Measurements from ENCODE around the gene LRPAP1. TPM values are rescaled to one million over a fixed set of nuclear protein-coding genes. Genes with fewer than 3 reads are reported as not detected.
"Not testable (repeated sequence)": the region's sequence is repeated elsewhere in the genome, so short reads cannot be mapped to it uniquely, and the experiment has no call there.

LRPAP1 gene
- total RNA-seq, 1 experiment from 2014 or later = 171 TPM

DNA sequence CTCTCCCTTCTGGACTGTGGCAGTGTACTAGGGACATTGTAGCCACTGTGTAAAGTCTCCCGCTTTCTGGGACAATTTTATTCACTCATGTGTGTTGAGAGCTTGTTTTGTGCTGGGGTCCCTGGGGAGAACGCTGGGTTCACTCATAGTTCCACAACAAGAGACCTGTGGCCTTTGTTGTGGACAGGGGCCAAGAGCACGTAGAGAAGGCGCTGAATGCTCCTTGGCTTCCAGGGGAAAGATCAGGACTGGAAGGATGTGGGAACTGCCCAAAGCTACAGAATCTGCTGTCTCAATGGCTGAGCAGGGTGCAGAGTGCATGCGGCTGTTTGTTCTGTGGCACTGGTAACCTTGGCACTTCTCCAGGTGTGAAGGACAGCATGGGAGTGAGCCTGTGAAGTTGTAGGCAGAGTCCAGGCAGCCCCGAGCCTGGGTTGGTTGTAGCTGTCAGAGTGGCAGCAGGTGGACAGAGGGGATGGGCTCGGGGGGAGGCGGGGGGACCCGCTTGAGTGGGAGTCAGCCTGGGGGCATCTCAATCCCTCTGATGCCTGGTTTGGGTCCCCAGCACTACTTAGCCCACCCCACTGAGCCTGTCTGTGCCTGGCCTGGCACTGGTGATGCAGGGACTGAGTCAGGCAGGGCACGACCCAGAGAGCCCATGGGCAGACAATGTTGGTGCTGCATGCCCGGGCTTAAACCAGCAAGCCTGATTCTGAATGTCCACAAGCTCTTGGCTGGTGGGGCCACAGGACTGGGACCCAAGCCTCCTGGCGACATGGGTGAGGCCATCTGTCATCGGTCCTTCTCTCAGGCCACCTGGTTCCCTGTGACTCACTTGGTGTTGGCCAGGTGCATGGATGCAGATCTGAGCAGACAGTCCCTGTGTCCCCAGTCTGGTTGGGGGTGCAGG is 27.4 kb upstream of the LRPAP1 start:
- H3K9me3 ChIP-seq (ENCODE audit: low read depth, low read length, poor library complexity, severe bottlenecking); DNase-seq (ENCODE audit: low spot score); intact Hi-C loops (cut with micrococcal nuclease; ENCODE audit: unreplicated experiment); CTCF ChIA-PET; POLR2A ChIA-PET (ENCODE audit: low non-redundant PET); H3K27me3 ChIP-seq (replicated peaks; ENCODE audit: insufficient read depth, low read depth, low read length, poor library complexity); H3K4me1 ChIP-seq (ENCODE audit: insufficient read depth, low read length, poor library complexity, severe bottlenecking); H3K27ac ChIP-seq (ENCODE audit: low read depth, low read length, poor library complexity, severe bottlenecking); H3K36me3 ChIP-seq (ENCODE audit: insufficient read depth, low read length, poor library complexity, severe bottlenecking); BruUV-seq (replicated peaks); H3K4me3 ChIP-seq (ENCODE audit: low read depth, low read length, poor library complexity, severe bottlenecking): not testable (repeated sequence)

DNA sequence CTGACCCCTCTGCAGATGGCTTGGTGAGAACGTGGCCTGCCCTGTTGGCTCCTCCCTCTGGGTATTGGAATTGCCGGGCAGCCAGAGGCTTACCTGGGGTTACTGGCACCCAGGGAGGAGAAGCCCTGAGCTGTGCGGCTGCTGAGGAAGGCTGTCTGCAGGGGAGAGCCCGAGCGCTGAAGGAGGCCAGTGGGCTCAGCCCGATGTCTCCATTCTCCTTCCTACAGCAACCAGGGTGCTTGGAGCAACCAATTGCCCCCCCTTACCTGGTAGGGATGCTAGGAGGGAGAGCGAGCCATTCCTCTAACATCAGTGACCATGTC is 26.3 kb upstream of the LRPAP1 start:
- CTCF ChIA-PET; H3K4me3 ChIP-seq (ENCODE audit: low read depth, low read length, poor library complexity, severe bottlenecking); H3K36me3 ChIP-seq (ENCODE audit: insufficient read depth, low read length, poor library complexity, severe bottlenecking); H3K9me3 ChIP-seq (ENCODE audit: low read depth, low read length, poor library complexity, severe bottlenecking); DNase-seq (ENCODE audit: low spot score); intact Hi-C loops (cut with micrococcal nuclease; ENCODE audit: unreplicated experiment); H3K27ac ChIP-seq (ENCODE audit: low read depth, low read length, poor library complexity, severe bottlenecking); H3K4me1 ChIP-seq (ENCODE audit: insufficient read depth, low read length, poor library complexity, severe bottlenecking); H3K27me3 ChIP-seq (replicated peaks; ENCODE audit: insufficient read depth, low read depth, low read length, poor library complexity); POLR2A ChIA-PET (ENCODE audit: low non-redundant PET); BruUV-seq (replicated peaks): not testable (repeated sequence)

- POLR2A ChIA-PET (ENCODE audit: low non-redundant PET); H3K4me1 ChIP-seq (ENCODE audit: insufficient read depth, low read length, poor library complexity, severe bottlenecking); BruUV-seq (replicated peaks); H3K36me3 ChIP-seq (ENCODE audit: insufficient read depth, low read length, poor library complexity, severe bottlenecking); intact Hi-C loops (cut with micrococcal nuclease; ENCODE audit: unreplicated experiment); H3K27ac ChIP-seq (ENCODE audit: low read depth, low read length, poor library complexity, severe bottlenecking); H3K27me3 ChIP-seq (replicated peaks; ENCODE audit: insufficient read depth, low read depth, low read length, poor library complexity); H3K4me3 ChIP-seq (ENCODE audit: low read depth, low read length, poor library complexity, severe bottlenecking); H3K9me3 ChIP-seq (ENCODE audit: low read depth, low read length, poor library complexity, severe bottlenecking); CTCF ChIA-PET; DNase-seq (ENCODE audit: low spot score): not testable (repeated sequence)
These were observed 25.7 kb upstream of the LRPAP1 start for GRCh38 chr4:3557676-3558513.

- H3K36me3 ChIP-seq (ENCODE audit: insufficient read depth, low read length, poor library complexity, severe bottlenecking); H3K27ac ChIP-seq (ENCODE audit: low read depth, low read length, poor library complexity, severe bottlenecking); H3K4me3 ChIP-seq (ENCODE audit: low read depth, low read length, poor library complexity, severe bottlenecking); H3K4me1 ChIP-seq (ENCODE audit: insufficient read depth, low read length, poor library complexity, severe bottlenecking); intact Hi-C loops (cut with micrococcal nuclease; ENCODE audit: unreplicated experiment); DNase-seq (ENCODE audit: low spot score); CTCF ChIA-PET; BruUV-seq (replicated peaks); H3K27me3 ChIP-seq (replicated peaks; ENCODE audit: insufficient read depth, low read depth, low read length, poor library complexity); H3K9me3 ChIP-seq (ENCODE audit: low read depth, low read length, poor library complexity, severe bottlenecking); POLR2A ChIA-PET (ENCODE audit: low non-redundant PET): not testable (repeated sequence)
These were observed 24.9 kb upstream of the LRPAP1 start for GRCh38 chr4:3557088-3557492.

GRCh38 chr4:3556244-3556867 is 24.1 kb upstream of the LRPAP1 start:
- H3K27me3 ChIP-seq (replicated peaks; ENCODE audit: insufficient read depth, low read depth, low read length, poor library complexity); BruUV-seq (replicated peaks); POLR2A ChIA-PET (ENCODE audit: low non-redundant PET); DNase-seq (ENCODE audit: low spot score); H3K36me3 ChIP-seq (ENCODE audit: insufficient read depth, low read length, poor library complexity, severe bottlenecking); H3K4me3 ChIP-seq (ENCODE audit: low read depth, low read length, poor library complexity, severe bottlenecking); intact Hi-C loops (cut with micrococcal nuclease; ENCODE audit: unreplicated experiment); H3K4me1 ChIP-seq (ENCODE audit: insufficient read depth, low read length, poor library complexity, severe bottlenecking); H3K27ac ChIP-seq (ENCODE audit: low read depth, low read length, poor library complexity, severe bottlenecking); CTCF ChIA-PET; H3K9me3 ChIP-seq (ENCODE audit: low read depth, low read length, poor library complexity, severe bottlenecking): not testable (repeated sequence)

- intact Hi-C loops (cut with micrococcal nuclease; ENCODE audit: unreplicated experiment); H3K9me3 ChIP-seq (ENCODE audit: low read depth, low read length, poor library complexity, severe bottlenecking); BruUV-seq (replicated peaks); DNase-seq (ENCODE audit: low spot score); H3K27me3 ChIP-seq (replicated peaks; ENCODE audit: insufficient read depth, low read depth, low read length, poor library complexity); H3K4me1 ChIP-seq (ENCODE audit: insufficient read depth, low read length, poor library complexity, severe bottlenecking); H3K27ac ChIP-seq (ENCODE audit: low read depth, low read length, poor library complexity, severe bottlenecking); POLR2A ChIA-PET (ENCODE audit: low non-redundant PET); H3K36me3 ChIP-seq (ENCODE audit: insufficient read depth, low read length, poor library complexity, severe bottlenecking); H3K4me3 ChIP-seq (ENCODE audit: low read depth, low read length, poor library complexity, severe bottlenecking); CTCF ChIA-PET: not testable (repeated sequence)
These were observed 23.3 kb upstream of the LRPAP1 start for GRCh38 chr4:3555459-3556070.

DNA sequence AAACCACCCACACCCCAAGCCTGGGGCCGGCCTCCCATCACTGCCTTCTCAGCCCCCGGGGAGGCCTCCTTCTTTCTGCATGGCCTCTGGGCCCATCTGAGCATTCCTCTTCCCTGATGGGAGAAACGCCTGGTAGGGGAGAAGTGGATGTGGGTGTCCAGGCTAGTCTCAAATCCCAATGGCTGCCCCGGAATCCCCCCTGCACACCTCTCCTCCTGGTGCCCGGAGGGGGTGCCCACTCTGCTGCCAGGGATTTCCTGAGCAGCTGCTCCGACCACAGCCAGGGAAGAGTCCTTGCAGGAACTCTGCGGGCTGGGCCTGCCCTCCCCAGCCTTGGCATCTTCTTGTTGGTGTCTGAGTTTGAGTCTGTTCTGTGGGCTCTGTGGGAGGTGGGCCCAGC is 19.1 kb upstream of the LRPAP1 start:
- H3K27me3 ChIP-seq (replicated peaks; ENCODE audit: insufficient read depth, low read depth, low read length, poor library complexity); BruUV-seq (replicated peaks); POLR2A ChIA-PET (ENCODE audit: low non-redundant PET); H3K9me3 ChIP-seq (ENCODE audit: low read depth, low read length, poor library complexity, severe bottlenecking); H3K36me3 ChIP-seq (ENCODE audit: insufficient read depth, low read length, poor library complexity, severe bottlenecking); H3K4me3 ChIP-seq (ENCODE audit: low read depth, low read length, poor library complexity, severe bottlenecking); H3K4me1 ChIP-seq (ENCODE audit: insufficient read depth, low read length, poor library complexity, severe bottlenecking); CTCF ChIA-PET; intact Hi-C loops (cut with micrococcal nuclease; ENCODE audit: unreplicated experiment); DNase-seq (ENCODE audit: low spot score); H3K27ac ChIP-seq (ENCODE audit: low read depth, low read length, poor library complexity, severe bottlenecking): not testable (repeated sequence)
